HL-60 (cell line): ENCODE results near the gene TUBB4B.

Experiments used
- DNase-seq, 2 experiments: peaks; one replicate each; pipeline ENCODE4 v3.0.0-alpha.2; 2010 to 2020; ENCODE audit warnings: low read depth in 1 of 2, low spot score in 1 of 2
- H3K27ac ChIP-seq: fragments of 250-450 bp; sonication (Bioruptor Pico); replicated peaks from 2 replicates; pipeline ENCODE4 v1.5.1; 2020; ENCODE audit warnings: mild to moderate bottlenecking, moderate library complexity
- H3K27me3 ChIP-seq: fragments of 250-450 bp; sonication (Bioruptor Pico); 2 replicates; pipeline ENCODE4 v1.5.1; 2021; ENCODE audit warnings: mild to moderate bottlenecking, moderate library complexity; ENCODE audit not compliant: insufficient read depth, poor library complexity, severe bottlenecking
- H3K4me3 ChIP-seq: replicated peaks from 2 replicates; pipeline ENCODE4 v1.5.1; 2011; ENCODE audit warnings: mild to moderate bottlenecking, control low read depth, low read length; ENCODE audit not compliant: insufficient read depth
- CTCF ChIP-seq: IDR thresholded peaks from one replicate; pipeline ENCODE4 v1.5.1; 2011; ENCODE audit warnings: low read length, control low read depth, inconsistent platforms; ENCODE audit not compliant: insufficient read depth
- GABPA ChIP-seq: IDR thresholded peaks from 2 replicates; pipeline ENCODE4 v1.6.1; 2012; ENCODE audit warnings: low read depth
- POLR2AphosphoS5 ChIP-seq: IDR thresholded peaks from 2 replicates; pipeline ENCODE4 v1.6.1; 2012; ENCODE audit warnings: low read depth
- REST ChIP-seq: IDR thresholded peaks from 2 replicates; pipeline ENCODE4 v1.6.1; 2012; ENCODE audit warnings: low read depth; ENCODE audit not compliant: insufficient replicate concordance
- SPI1 ChIP-seq: IDR thresholded peaks from 2 replicates; pipeline ENCODE4 v1.6.1; 2012; ENCODE audit warnings: low read depth, mild to moderate bottlenecking, borderline replicate concordance

TUBB4B gene

GRCh38 chr9:137278061-137278701 lies 37.1 kb downstream of the TUBB4B start:
- TF ChIP-seq POLR2AphosphoS5 (no peak), SPI1 (peak; percentile 63), GABPA (no peak)
- H3K27me3 ChIP-seq: no peaks in the 10 kb centered on the region
- H3K27ac ChIP-seq: peak overlapping the region; percentile 98
- H3K4me3 ChIP-seq: peak overlapping the region; percentile 81
- DNase-seq: peak in 1 of 2 experiments; percentile 53

- TF ChIP-seq REST (no peak), GABPA (no peak), POLR2AphosphoS5 (no peak)
- peak overlapping the region; percentile 81 for H3K4me3 ChIP-seq
- H3K27me3 ChIP-seq: no peaks in the 10 kb centered on the region
- no peak overlapping the region for H3K27ac ChIP-seq
- DNase-seq: no peak
These were observed 37.9 kb downstream of the TUBB4B start for GRCh38 chr9:137278721-137279711.

GRCh38 chr9:137279741-137280473 lies 38.8 kb downstream of the TUBB4B start:
- H3K27me3 ChIP-seq: no peaks in the 10 kb centered on the region
- H3K27ac ChIP-seq: no peak overlapping the region
- TF ChIP-seq REST (no peak), POLR2AphosphoS5 (no peak), GABPA (no peak), SPI1 (no peak), CTCF (no peak)
- no peak overlapping the region for H3K4me3 ChIP-seq
- no peak for DNase-seq

GRCh38 chr9:137280474-137281344 lies 39.6 kb downstream of the TUBB4B start:
- TF ChIP-seq CTCF (no peak), GABPA (no peak), POLR2AphosphoS5 (no peak), SPI1 (no peak)
- no peak for DNase-seq
- Histone ChIP-seq H3K4me3 (no peak overlapping the region), H3K27me3 (no peaks in the 10 kb centered on the region), H3K27ac (no peak overlapping the region)
